ENCODE data around the gene CADM1.

CADM1 gene

GRCh38 chr11:115182282-115182955, 321.8 kb downstream of the CADM1 start:
- DNase-seq (ENCODE audit: low spot score), result no peak

GRCh38 chr11:115181538-115181937, 322.7 kb downstream of the CADM1 start:
- DNase-seq (ENCODE audit: low spot score), result no peak

GRCh38 chr11:115180272-115180671, 323.9 kb downstream of the CADM1 start:
- no peak for DNase-seq (ENCODE audit: low spot score)

- DNase-seq (ENCODE audit: low spot score), result no peak
These were observed 324.6 kb downstream of the CADM1 start for GRCh38 chr11:115179636-115180035.

- no peak for DNase-seq (ENCODE audit: low spot score)
These were observed 325.5 kb downstream of the CADM1 start for GRCh38 chr11:115178705-115179104.

GRCh38 chr11:115173136-115173535, 331.1 kb downstream of the CADM1 start:
- DNase-seq (ENCODE audit: low spot score), result no peak

GRCh38 chr11:115170133-115170815, 333.9 kb downstream of the CADM1 start:
- peak; percentile 55 for DNase-seq (ENCODE audit: low spot score)

GRCh38 chr11:115169251-115169650, 335.0 kb downstream of the CADM1 start:
- DNase-seq (ENCODE audit: low spot score), result no peak

GRCh38 chr11:115168686-115169085, 335.5 kb downstream of the CADM1 start:
- DNase-seq (ENCODE audit: low spot score), result no peak

- DNase-seq (ENCODE audit: low spot score), result no peak
These were observed 336.0 kb downstream of the CADM1 start for GRCh38 chr11:115168229-115168671.

- DNase-seq (ENCODE audit: low spot score), result no peak
These were observed 336.8 kb downstream of the CADM1 start for GRCh38 chr11:115167456-115167855.

- DNase-seq (ENCODE audit: low spot score), result no peak
These were observed 337.4 kb downstream of the CADM1 start for GRCh38 chr11:115166820-115167219.

- no peak for DNase-seq (ENCODE audit: low spot score)
These were observed 339.4 kb downstream of the CADM1 start for GRCh38 chr11:115164774-115165173.

- DNase-seq (ENCODE audit: low spot score), result no peak
These were observed 341.3 kb downstream of the CADM1 start for GRCh38 chr11:115162919-115163318.

GRCh38 chr11:115161876-115162275, 342.3 kb downstream of the CADM1 start:
- no peak for DNase-seq (ENCODE audit: low spot score)

GRCh38 chr11:115159207-115159606, 345.0 kb downstream of the CADM1 start:
- peak; percentile 69 for DNase-seq (ENCODE audit: low spot score)

- no peak for DNase-seq (ENCODE audit: low spot score)
These were observed 346.2 kb downstream of the CADM1 start for GRCh38 chr11:115158053-115158452.

- no peak for DNase-seq (ENCODE audit: low spot score)
These were observed 347.0 kb downstream of the CADM1 start for GRCh38 chr11:115157247-115157646.

GRCh38 chr11:115155978-115156377, 348.2 kb downstream of the CADM1 start:
- no peak for DNase-seq (ENCODE audit: low spot score)

- no peak for DNase-seq (ENCODE audit: low spot score)
These were observed 348.9 kb downstream of the CADM1 start for GRCh38 chr11:115155320-115155719.

- no peak for DNase-seq (ENCODE audit: low spot score)
These were observed 349.9 kb downstream of the CADM1 start for GRCh38 chr11:115154355-115154736.

- no peak for DNase-seq (ENCODE audit: low spot score)
These were observed 350.4 kb downstream of the CADM1 start for GRCh38 chr11:115153731-115154354.

- DNase-seq (ENCODE audit: low spot score), result no peak
These were observed 351.1 kb downstream of the CADM1 start for GRCh38 chr11:115153135-115153534.
